Lower leg skin (tissue), 4 donors: ENCODE results near the gene DOCK9. TPM values are rescaled to one million over a fixed set of nuclear protein-coding genes. Genes with fewer than 3 reads are reported as not detected.

ENCODE experiments used
- DNase-seq, 2 donors: peaks; one replicate each; pipeline ENCODE4 v3.0.0-alpha.2; 2019; ENCODE audit warnings: low spot score in 2 of 2
- H3K4me3 ChIP-seq: fragments of 200-600 bp; sonication (generic); 2 replicates; pipeline ENCODE4 v1.5.1; 2017; ENCODE audit warnings: mild to moderate bottlenecking, low read depth; ENCODE audit not compliant: poor library complexity, severe bottlenecking
- CTCF ChIP-seq, 3 donors: fragments of 450-650 bp; IDR thresholded peaks; one replicate each; pipeline ENCODE4 v1.5.1; 2016; ENCODE audit warnings: antibody characterized with exemption in 3 of 3, mild to moderate bottlenecking in 3 of 3, moderate library complexity in 2 of 3
- POLR2A ChIP-seq, 2 donors: fragments of 450-650 bp; IDR thresholded peaks; one replicate each; pipeline ENCODE4 v1.6.1; 2016 to 2017; ENCODE audit warnings: antibody characterized with exemption in 2 of 2, mild to moderate bottlenecking in 1 of 2, moderate library complexity in 1 of 2
- WGBS, 2 donors: methylation state at CpG; one replicate each; pipeline ENCODE4 v1.1.5; 2018; 5-methylcytosine and 5-hydroxymethylcytosine counted together
- intact Hi-C: fragments of 100-400 bp; cut with DNase I; formaldehyde crosslinking; loops from one replicate; pipeline ENCODE4 v1.15.0; 2023; ENCODE audit warnings: low total_unique reads
- total RNA-seq, 4 donors: library from RNA; depleted of rRNA; stranded (reverse); fragments of >200 nt; gene quantifications; one replicate each; pipeline ENCODE4 v1.1.0, GENCODE V29; 2016

The DOCK9 gene
- total RNA-seq, 4 donors from 2014 or later = 189 to 292 (median 271) TPM

GRCh38 chr13:98796191-98796590, 181.7 kb downstream of the DOCK9 start:
- H3K4me3 ChIP-seq = no peak overlapping the region
- TF ChIP-seq CTCF (IDR thresholded peaks at IDR 0.05) (no peak), POLR2A (IDR thresholded peaks at IDR 0.05) (no peak)
- 92 to 95% methylated on average over 5 of the region's 5 CpGs for WGBS, 2 donors
- intact Hi-C loops = no loop called here
- peak in 1 of 2 donors; percentile 21 for DNase-seq

- 91 to 99% methylated on average over 6 of the region's 6 CpGs for WGBS, 2 donors
- TF ChIP-seq CTCF (IDR thresholded peaks at IDR 0.05) (no peak), POLR2A (IDR thresholded peaks at IDR 0.05) (no peak)
- H3K4me3 ChIP-seq = no peak overlapping the region
- intact Hi-C loops = no loop called here
- peak in 1 of 2 donors; percentile 58 for DNase-seq
These were observed 182.6 kb downstream of the DOCK9 start for GRCh38 chr13:98795220-98795619.

- DNase-seq = peak in 1 of 2 donors; percentile 46
- H3K4me3 ChIP-seq = no peak overlapping the region
- intact Hi-C loops = no loop called here
- 92% methylated on average over 12 of the region's 12 CpGs for WGBS, 2 donors
- TF ChIP-seq POLR2A (IDR thresholded peaks at IDR 0.05) (no peak), CTCF (IDR thresholded peaks at IDR 0.05) (no peak)
These were observed 183.4 kb downstream of the DOCK9 start for GRCh38 chr13:98794498-98794897.

GRCh38 chr13:98792785-98793495, 184.9 kb downstream of the DOCK9 start:
- TF ChIP-seq CTCF (IDR thresholded peaks at IDR 0.05) = no peak
- TF ChIP-seq POLR2A (IDR thresholded peaks at IDR 0.05) = no peak
- DNase-seq = no peak
- H3K4me3 ChIP-seq = no peak overlapping the region
- intact Hi-C loops = no loop called here
- WGBS, 2 donors = 90 to 91% methylated on average over 11 of the region's 11 CpGs

GRCh38 chr13:98792321-98792720, 185.5 kb downstream of the DOCK9 start:
- intact Hi-C loops = no loop called here
- no peak for DNase-seq
- H3K4me3 ChIP-seq = no peak overlapping the region
- no peak for TF ChIP-seq CTCF (IDR thresholded peaks at IDR 0.05)
- TF ChIP-seq POLR2A (IDR thresholded peaks at IDR 0.05) = no peak
- WGBS, 2 donors = 76 to 84% methylated on average over 9 of the region's 9 CpGs

GRCh38 chr13:98791611-98792010, 186.3 kb downstream of the DOCK9 start:
- WGBS, 2 donors = 95 to 98% methylated on average over 7 of the region's 7 CpGs
- no peak overlapping the region for H3K4me3 ChIP-seq
- intact Hi-C loops = no loop called here
- TF ChIP-seq POLR2A (IDR thresholded peaks at IDR 0.05) = no peak
- no peak for TF ChIP-seq CTCF (IDR thresholded peaks at IDR 0.05)
- DNase-seq = peak in 1 of 2 donors; percentile 56
